GM12878 (cell line): ENCODE results near the gene SPTAN1. TPM values are rescaled to one million over a fixed set of nuclear protein-coding genes. Genes with fewer than 3 reads are reported as not detected.

Experiments used
- ATAC-seq: fragments of 200-7000 bp; cut with Tn5 transposase; 3 replicates; pipeline ENCODE4 v1.9.1; 2020; ENCODE audit warnings: mild to moderate bottlenecking, moderate library complexity
- BruUV-seq: library from RNA; stranded (reverse); fragments of 400-500 nt; replicated peaks from 2 replicates; lab custom pipeline; 2021; lab: Mats Ljungman, UMichigan
- CTCF ChIA-PET: fragments of 300-600 bp; sonication (Branson Sonifier 250); formaldehyde crosslinking; extraction: SDS; loops from one replicate; lab custom pipeline; 2021; ENCODE audit warnings: inconsistent platforms; lab: Yijun Ruan, JAX
- POLR2A ChIA-PET: fragments of 350-600 bp; formaldehyde crosslinking; extraction: SDS; loops from one replicate; lab custom pipeline; 2021; ENCODE audit warnings: inconsistent platforms; lab: Charles Lee
- RAD21 ChIA-PET: fragments of 300-600 bp; sonication (Branson Sonifier 250); formaldehyde crosslinking; loops from one replicate; lab custom pipeline; 2023; ENCODE audit warnings: antibody characterized with exemption; ENCODE audit not compliant: unreplicated experiment; lab: Charles Lee
- SMC1A ChIA-PET: fragments of 300-600 bp; sonication (Branson Sonifier 250); formaldehyde crosslinking; loops from one replicate; lab custom pipeline; 2023; ENCODE audit not compliant: unreplicated experiment, uncharacterized antibody; lab: Charles Lee
- DNase-seq: peaks from one replicate; pipeline ENCODE4 v3.0.0-alpha.2; 2011; ENCODE audit warnings: low read depth, low spot score
- FAIRE-seq: peaks from 3 replicates; lab custom pipeline; 2011; peaks lifted over from hg19 to GRCh38; lab: Jason Lieb, UNC
- H2AFZ ChIP-seq: 2 replicates; pipeline ENCODE4 v1.6.0; 2011; ENCODE audit warnings: low read depth, low read length, control low read depth; ENCODE audit not compliant: control insufficient read depth
- H3K27ac ChIP-seq: 2 replicates; pipeline ENCODE4 v1.5.1; 2011; ENCODE audit warnings: control low read depth; ENCODE audit not compliant: control insufficient read depth, insufficient read depth
- H3K27me3 ChIP-seq, 2 experiments: replicated peaks in 1 of 2; 2 replicates each; pipeline versions ENCODE4 v1.6.0 to v1.6.1; 2011; ENCODE audit warnings: low read length in 1 of 2; ENCODE audit not compliant: control insufficient read depth in 2 of 2, insufficient read depth in 2 of 2
- H3K36me3 ChIP-seq, 2 experiments: 2 replicates each; pipeline ENCODE4 v1.5.1; 2011; ENCODE audit warnings: low read length in 1 of 2; ENCODE audit not compliant: control insufficient read depth in 2 of 2, insufficient read depth in 2 of 2
- H3K4me1 ChIP-seq: 2 replicates; pipeline ENCODE4 v1.6.1; 2011; ENCODE audit warnings: mild to moderate bottlenecking, low read length, moderate library complexity, mixed read lengths; ENCODE audit not compliant: control insufficient read depth, insufficient read depth
- H3K4me2 ChIP-seq: 2 replicates; pipeline ENCODE4 v1.6.0; 2011; ENCODE audit warnings: control low read depth; ENCODE audit not compliant: control insufficient read depth, insufficient read depth
- H3K4me3 ChIP-seq: fragments of 200-600 bp; sonication (generic); 2 replicates; pipeline ENCODE4 v1.5.1; 2016
- H3K79me2 ChIP-seq: 2 replicates; pipeline ENCODE4 v1.6.0; 2011; ENCODE audit warnings: low read length; ENCODE audit not compliant: control insufficient read depth, insufficient read depth
- H3K9ac ChIP-seq: 2 replicates; pipeline ENCODE4 v1.8.0; 2011; ENCODE audit warnings: low read length, control low read depth, mixed read lengths; ENCODE audit not compliant: control insufficient read depth, insufficient read depth
- H3K9me3 ChIP-seq: replicated peaks from 3 replicates; pipeline ENCODE4 v1.5.1; 2011; ENCODE audit warnings: mild to moderate bottlenecking, low read length; ENCODE audit not compliant: control insufficient read depth, insufficient read depth
- H4K20me1 ChIP-seq: 2 replicates; pipeline ENCODE4 v1.6.0; 2011; ENCODE audit not compliant: control insufficient read depth, insufficient read depth
- CREM ChIP-seq: IDR thresholded peaks from 2 replicates; pipeline ENCODE4 v1.6.1; 2014; ENCODE audit warnings: antibody characterized with exemption, low read depth
- IRF4 ChIP-seq: IDR thresholded peaks from 2 replicates; pipeline ENCODE4 v1.6.1; 2011; ENCODE audit warnings: low read depth, low read length
- NFXL1 ChIP-seq: fragments of 450-650 bp; IDR thresholded peaks from 2 replicates; pipeline ENCODE4 v1.6.1; 2017; ENCODE audit warnings: antibody characterized with exemption, mild to moderate bottlenecking, borderline replicate concordance
- RAD21 ChIP-seq: IDR thresholded peaks from 2 replicates; pipeline ENCODE4 v1.6.1; 2011; ENCODE audit warnings: mild to moderate bottlenecking, low read depth, low read length, moderate library complexity; ENCODE audit not compliant: insufficient read depth
- SIX5 ChIP-seq: IDR thresholded peaks from 2 replicates; pipeline ENCODE4 v1.6.1; 2011; ENCODE audit warnings: mild to moderate bottlenecking, low read depth, low read length, moderate library complexity; ENCODE audit not compliant: severe bottlenecking
- SRF ChIP-seq, 2 experiments: IDR thresholded peaks; 2 replicates each; pipeline ENCODE4 v1.6.1; 2011; ENCODE audit warnings: low read depth in 2 of 2, low read length in 2 of 2, mild to moderate bottlenecking in 1 of 2, moderate library complexity in 1 of 2
- TCF7 ChIP-seq: IDR thresholded peaks from 2 replicates; pipeline ENCODE4 v1.6.1; 2014; ENCODE audit warnings: antibody characterized with exemption, borderline replicate concordance
- YBX1 ChIP-seq: fragments of 450-650 bp; IDR thresholded peaks from 2 replicates; pipeline ENCODE4 v1.6.1; 2016; ENCODE audit warnings: antibody characterized with exemption
- ZNF217 ChIP-seq: fragments of 450-650 bp; IDR thresholded peaks from 2 replicates; pipeline ENCODE4 v1.6.1; 2017; ENCODE audit warnings: antibody characterized with exemption, mild to moderate bottlenecking
- WGBS: methylation state at CpG from one replicate; pipeline ENCODE4 v1.1.6; 2016; ENCODE audit warnings: low lambda C conversion rate; ENCODE audit not compliant: insufficient replicate concordance, insufficient coverage; ENCODE audit errors: missing lambda C conversion rate; 5-methylcytosine and 5-hydroxymethylcytosine counted together
- in situ Hi-C: fragments of 300-500 bp; cut with MboI; formaldehyde crosslinking; loops from 9 replicates; pipeline ENCODE4 v1.14.3; 2018; ENCODE audit warnings: mixed read lengths
- intact Hi-C: fragments of 100-400 bp; cut with micrococcal nuclease; formaldehyde crosslinking; loops from one replicate; pipeline ENCODE4 v1.14.2; 2022; ENCODE audit not compliant: unreplicated experiment
- polyA plus RNA-seq, 11 experiments: library from polyadenylated mRNA; depleted of rRNA in 4 of 11; unstranded in 6 of 11; stranded (reverse) in 5 of 11; fragments of >200 nt; fragmentation: Nextera tagmentation in 4 of 11; fragmentation: Illumina TruSeq in 1 of 11; extraction: Ambion mirVana in 4 of 11; extraction: Trizol in 1 of 11; gene quantifications; 1 replicate in 1 of 11; 2 replicates in 10 of 11; pipeline versions ENCODE4 v1.2.1 to v1.2.3, GENCODE V29; 2011 to 2016; ENCODE audit warnings: inconsistent platforms in 2 of 11, missing spikeins in 2 of 11, low read depth in 1 of 11
- total RNA-seq, 4 experiments: library from RNA; depleted of rRNA in 3 of 4; stranded (reverse); fragments of >200 nt in 3 of 4; fragmentation: Illumina TruSeq in 1 of 4; extraction: Trizol in 1 of 4; gene quantifications; 2 replicates each; pipeline versions ENCODE4 v1.2.1 to v1.2.3, GENCODE V29; 2013 to 2021
- TF ChIP-seq, protein P1 (sequence below): IDR thresholded peaks from 2 replicates; pipeline ENCODE4 v1.6.1; 2012; ENCODE audit warnings: low read depth, low read length, improper control_type of control experiment
- TF ChIP-seq, protein P2 (sequence below): fragments of 450-650 bp; IDR thresholded peaks from 2 replicates; pipeline ENCODE4 v1.6.1; 2018; ENCODE audit warnings: borderline replicate concordance, mild to moderate bottlenecking; ENCODE audit not compliant: partially characterized antibody
- TF ChIP-seq, protein P3 (sequence below): fragments of 450-650 bp; IDR thresholded peaks from 2 replicates; pipeline ENCODE4 v1.6.1; 2017; ENCODE audit warnings: borderline replicate concordance
- TF ChIP-seq, protein P4 (sequence below): fragments of 450-650 bp; IDR thresholded peaks from 2 replicates; pipeline ENCODE4 v1.6.1; 2017; ENCODE audit warnings: low read depth, mild to moderate bottlenecking, moderate library complexity
- TF ChIP-seq, protein P5 (sequence below): fragments of 450-650 bp; formaldehyde crosslinking; IDR thresholded peaks from 2 replicates; pipeline ENCODE4 v1.4.0; 2020; ENCODE audit warnings: mild to moderate bottlenecking, moderate library complexity

SPTAN1 gene
- total and polyA plus RNA-seq, 10 of the 15 experiments (the other 5 are each of a cell fraction or from before 2014, with no cell fraction given), result 18.7 to 156 (median 73.6) TPM

DNA sequence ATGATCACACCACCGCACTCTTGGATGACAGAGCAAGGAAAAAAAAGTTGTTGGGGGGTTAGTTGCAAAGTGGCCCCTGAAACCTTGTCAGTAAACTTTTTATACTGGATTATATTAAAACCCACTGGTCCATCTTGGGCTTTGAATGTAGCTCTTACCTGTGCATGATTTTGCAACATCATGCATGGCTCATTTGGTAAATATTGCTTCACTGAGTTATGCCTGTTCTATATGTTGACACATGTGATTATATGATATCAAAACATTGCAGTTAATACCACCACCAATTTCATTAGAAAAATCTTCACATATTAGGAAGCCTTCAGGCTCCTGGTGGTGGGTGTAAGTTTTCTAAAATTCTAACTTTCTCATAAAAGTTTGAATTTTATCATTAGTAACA is 62.3 kb downstream of the SPTAN1 start:
- in situ Hi-C loops (no loop called here), intact Hi-C loops (no loop called here)
- Histone ChIP-seq H2AFZ (no peak overlapping the region), H3K9ac (no peak overlapping the region), H3K36me3 (peaks cover 11 to 38% of the 10 kb centered on the region in 2 experiments), H3K4me3 (no peak overlapping the region), H3K79me2 (no peaks in the 10 kb centered on the region), H3K4me1 (no peaks in the 10 kb centered on the region), H3K27ac (no peak overlapping the region), H3K27me3 (no peaks in the 10 kb centered on the region), H3K9me3 (no peaks in the 10 kb centered on the region), H3K4me2 (no peak overlapping the region), H4K20me1 (no peaks in the 10 kb centered on the region)
- ChIA-PET SMC1A (interaction anchor here (0.7 to 1.2 kb wide), 2 partner anchors 93 to 117 kb away, joined by 3 read pairs; no protein-coding TSS in a partner anchor), RAD21 (interaction anchor here (0.8 kb wide), 1 partner anchor 264 kb away, joined by 3 read pairs; no protein-coding TSS in a partner anchor), POLR2A (no interaction called here), CTCF (interaction anchor here (1.2 kb wide), 1 partner anchor 176 kb away, joined by 3 read pairs; no protein-coding TSS in a partner anchor)
- no TSS peak for BruUV-seq
- no peak for ATAC-seq
- FAIRE-seq, result no peak
- no peak for DNase-seq
- WGBS, result 100% methylated on average over 1 of the region's 1 CpG
- TF ChIP-seq, protein P1, sequence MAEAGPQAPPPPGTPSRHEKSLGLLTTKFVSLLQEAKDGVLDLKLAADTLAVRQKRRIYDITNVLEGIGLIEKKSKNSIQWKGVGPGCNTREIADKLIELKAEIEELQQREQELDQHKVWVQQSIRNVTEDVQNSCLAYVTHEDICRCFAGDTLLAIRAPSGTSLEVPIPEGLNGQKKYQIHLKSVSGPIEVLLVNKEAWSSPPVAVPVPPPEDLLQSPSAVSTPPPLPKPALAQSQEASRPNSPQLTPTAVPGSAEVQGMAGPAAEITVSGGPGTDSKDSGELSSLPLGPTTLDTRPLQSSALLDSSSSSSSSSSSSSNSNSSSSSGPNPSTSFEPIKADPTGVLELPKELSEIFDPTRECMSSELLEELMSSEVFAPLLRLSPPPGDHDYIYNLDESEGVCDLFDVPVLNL, result no peak
- TF ChIP-seq CREM, result no peak
- TF ChIP-seq, protein P2, sequence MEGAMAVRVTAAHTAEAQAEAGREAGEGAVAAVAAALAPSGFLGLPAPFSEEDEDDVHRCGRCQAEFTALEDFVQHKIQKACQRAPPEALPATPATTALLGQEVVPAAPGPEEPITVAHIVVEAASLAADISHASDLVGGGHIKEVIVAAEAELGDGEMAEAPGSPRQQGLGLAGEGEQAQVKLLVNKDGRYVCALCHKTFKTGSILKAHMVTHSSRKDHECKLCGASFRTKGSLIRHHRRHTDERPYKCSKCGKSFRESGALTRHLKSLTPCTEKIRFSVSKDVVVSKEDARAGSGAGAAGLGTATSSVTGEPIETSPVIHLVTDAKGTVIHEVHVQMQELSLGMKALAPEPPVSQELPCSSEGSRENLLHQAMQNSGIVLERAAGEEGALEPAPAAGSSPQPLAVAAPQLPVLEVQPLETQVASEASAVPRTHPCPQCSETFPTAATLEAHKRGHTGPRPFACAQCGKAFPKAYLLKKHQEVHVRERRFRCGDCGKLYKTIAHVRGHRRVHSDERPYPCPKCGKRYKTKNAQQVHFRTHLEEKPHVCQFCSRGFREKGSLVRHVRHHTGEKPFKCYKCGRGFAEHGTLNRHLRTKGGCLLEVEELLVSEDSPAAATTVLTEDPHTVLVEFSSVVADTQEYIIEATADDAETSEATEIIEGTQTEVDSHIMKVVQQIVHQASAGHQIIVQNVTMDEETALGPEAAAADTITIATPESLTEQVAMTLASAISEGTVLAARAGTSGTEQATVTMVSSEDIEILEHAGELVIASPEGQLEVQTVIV, result no peak
- TF ChIP-seq RAD21, result no peak
- TF ChIP-seq, protein P3, sequence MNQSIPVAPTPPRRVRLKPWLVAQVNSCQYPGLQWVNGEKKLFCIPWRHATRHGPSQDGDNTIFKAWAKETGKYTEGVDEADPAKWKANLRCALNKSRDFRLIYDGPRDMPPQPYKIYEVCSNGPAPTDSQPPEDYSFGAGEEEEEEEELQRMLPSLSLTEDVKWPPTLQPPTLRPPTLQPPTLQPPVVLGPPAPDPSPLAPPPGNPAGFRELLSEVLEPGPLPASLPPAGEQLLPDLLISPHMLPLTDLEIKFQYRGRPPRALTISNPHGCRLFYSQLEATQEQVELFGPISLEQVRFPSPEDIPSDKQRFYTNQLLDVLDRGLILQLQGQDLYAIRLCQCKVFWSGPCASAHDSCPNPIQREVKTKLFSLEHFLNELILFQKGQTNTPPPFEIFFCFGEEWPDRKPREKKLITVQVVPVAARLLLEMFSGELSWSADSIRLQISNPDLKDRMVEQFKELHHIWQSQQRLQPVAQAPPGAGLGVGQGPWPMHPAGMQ, result no peak
- TF ChIP-seq, protein P4, sequence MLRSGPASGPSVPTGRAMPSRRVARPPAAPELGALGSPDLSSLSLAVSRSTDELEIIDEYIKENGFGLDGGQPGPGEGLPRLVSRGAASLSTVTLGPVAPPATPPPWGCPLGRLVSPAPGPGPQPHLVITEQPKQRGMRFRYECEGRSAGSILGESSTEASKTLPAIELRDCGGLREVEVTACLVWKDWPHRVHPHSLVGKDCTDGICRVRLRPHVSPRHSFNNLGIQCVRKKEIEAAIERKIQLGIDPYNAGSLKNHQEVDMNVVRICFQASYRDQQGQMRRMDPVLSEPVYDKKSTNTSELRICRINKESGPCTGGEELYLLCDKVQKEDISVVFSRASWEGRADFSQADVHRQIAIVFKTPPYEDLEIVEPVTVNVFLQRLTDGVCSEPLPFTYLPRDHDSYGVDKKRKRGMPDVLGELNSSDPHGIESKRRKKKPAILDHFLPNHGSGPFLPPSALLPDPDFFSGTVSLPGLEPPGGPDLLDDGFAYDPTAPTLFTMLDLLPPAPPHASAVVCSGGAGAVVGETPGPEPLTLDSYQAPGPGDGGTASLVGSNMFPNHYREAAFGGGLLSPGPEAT, result no peak
- TF ChIP-seq SRF (IDR thresholded peaks at IDR 0.05; ENCODE audit: low read depth in 2 of 2, low read length in 2 of 2), result no peak
- no peak for TF ChIP-seq NFXL1
- TF ChIP-seq, protein P5, sequence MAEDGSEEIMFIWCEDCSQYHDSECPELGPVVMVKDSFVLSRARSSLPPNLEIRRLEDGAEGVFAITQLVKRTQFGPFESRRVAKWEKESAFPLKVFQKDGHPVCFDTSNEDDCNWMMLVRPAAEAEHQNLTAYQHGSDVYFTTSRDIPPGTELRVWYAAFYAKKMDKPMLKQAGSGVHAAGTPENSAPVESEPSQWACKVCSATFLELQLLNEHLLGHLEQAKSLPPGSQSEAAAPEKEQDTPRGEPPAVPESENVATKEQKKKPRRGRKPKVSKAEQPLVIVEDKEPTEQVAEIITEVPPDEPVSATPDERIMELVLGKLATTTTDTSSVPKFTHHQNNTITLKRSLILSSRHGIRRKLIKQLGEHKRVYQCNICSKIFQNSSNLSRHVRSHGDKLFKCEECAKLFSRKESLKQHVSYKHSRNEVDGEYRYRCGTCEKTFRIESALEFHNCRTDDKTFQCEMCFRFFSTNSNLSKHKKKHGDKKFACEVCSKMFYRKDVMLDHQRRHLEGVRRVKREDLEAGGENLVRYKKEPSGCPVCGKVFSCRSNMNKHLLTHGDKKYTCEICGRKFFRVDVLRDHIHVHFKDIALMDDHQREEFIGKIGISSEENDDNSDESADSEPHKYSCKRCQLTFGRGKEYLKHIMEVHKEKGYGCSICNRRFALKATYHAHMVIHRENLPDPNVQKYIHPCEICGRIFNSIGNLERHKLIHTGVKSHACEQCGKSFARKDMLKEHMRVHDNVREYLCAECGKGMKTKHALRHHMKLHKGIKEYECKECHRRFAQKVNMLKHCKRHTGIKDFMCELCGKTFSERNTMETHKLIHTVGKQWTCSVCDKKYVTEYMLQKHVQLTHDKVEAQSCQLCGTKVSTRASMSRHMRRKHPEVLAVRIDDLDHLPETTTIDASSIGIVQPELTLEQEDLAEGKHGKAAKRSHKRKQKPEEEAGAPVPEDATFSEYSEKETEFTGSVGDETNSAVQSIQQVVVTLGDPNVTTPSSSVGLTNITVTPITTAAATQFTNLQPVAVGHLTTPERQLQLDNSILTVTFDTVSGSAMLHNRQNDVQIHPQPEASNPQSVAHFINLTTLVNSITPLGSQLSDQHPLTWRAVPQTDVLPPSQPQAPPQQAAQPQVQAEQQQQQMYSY (CRISPR knock-in tag), result no peak
- TF ChIP-seq TCF7, result no peak
- TF ChIP-seq IRF4, result no peak
- TF ChIP-seq ZNF217, result no peak
- TF ChIP-seq YBX1, result no peak
- TF ChIP-seq SIX5, result no peak
